ENCODE results near the gene ABCE1. TPM values are rescaled to one million over a fixed set of nuclear protein-coding genes. Genes with fewer than 3 reads are reported as not detected.

Gene ABCE1
- polyA plus RNA-seq, 1 donor (not counting 4 experiments of a cell fraction or from before 2014, with no cell fraction given), result 110 TPM

DNA sequence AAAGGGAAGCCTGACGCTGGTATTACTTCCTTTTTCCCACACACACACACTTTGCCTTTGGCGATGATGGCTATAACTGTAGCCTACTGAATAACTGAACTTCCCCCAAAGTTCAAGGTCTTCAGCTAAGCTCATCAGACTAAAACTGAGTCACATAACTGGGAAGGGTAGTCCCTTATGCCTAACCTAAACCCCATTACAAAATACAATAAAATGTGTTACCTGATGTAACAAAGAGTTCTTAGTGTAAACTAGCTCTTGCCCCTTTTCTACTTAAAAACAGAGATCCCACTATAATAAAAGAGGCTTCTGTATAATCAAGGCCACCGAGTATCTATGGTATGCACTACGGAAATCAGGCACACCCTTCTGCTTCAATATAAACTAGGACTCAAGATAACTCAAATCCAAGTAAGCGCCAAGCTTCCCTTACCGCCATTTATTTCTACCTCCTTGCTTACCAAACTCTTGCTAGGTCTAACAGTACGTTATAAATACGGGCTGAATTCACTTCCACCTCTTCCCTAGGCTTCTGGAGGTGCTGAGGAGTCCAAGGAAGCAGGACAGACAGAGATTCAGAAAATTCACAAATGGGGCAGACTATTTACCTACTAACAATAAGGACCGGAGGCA, 79.9 kb downstream of the ABCE1 start:
- Histone ChIP-seq H2AFZ (ENCODE audit: control insufficient read depth, low read length) (peak overlapping the region; percentile 29), H3K27ac (ENCODE audit: control insufficient read depth, insufficient read depth, low read length) (peak overlapping the region; percentile 98), H3K9me1 (ENCODE audit: control insufficient read depth, extremely low read depth, insufficient read depth, low read length) (peaks cover 2% of the 10 kb centered on the region), H3K27me3 (ENCODE audit: control insufficient read depth, extremely low read depth, insufficient read depth, low read length) (no peaks in the 10 kb centered on the region), H3K79me2 (ENCODE audit: control insufficient read depth, insufficient read depth, low read length) (peaks cover 65% of the 10 kb centered on the region), H3K4me2 (ENCODE audit: control insufficient read depth, extremely low read depth, insufficient read depth, low read depth, low read length) (peak overlapping the region; percentile 87), H3K4me1 (ENCODE audit: control insufficient read depth, extremely low read depth, insufficient read depth, low read length) (peaks cover 20% of the 10 kb centered on the region), H3K9ac (ENCODE audit: control insufficient read depth, extremely low read depth, insufficient read depth, low read length) (peak overlapping the region; percentile 91), H3K9me3 (ENCODE audit: control insufficient read depth, low read depth, low read length) (no peaks in the 10 kb centered on the region), H3K36me3 (ENCODE audit: control insufficient read depth in 2 of 2, extremely low read depth in 1 of 2, insufficient read depth in 2 of 2, low read length in 2 of 2) (peaks cover 0 to 2% of the 10 kb centered on the region in 2 experiments), H4K20me1 (ENCODE audit: control insufficient read depth, extremely low read depth, insufficient read depth, low read length) (no peaks in the 10 kb centered on the region), H3K4me3 (ENCODE audit: control insufficient read depth in 2 of 3, extremely low read depth in 1 of 3, insufficient read depth in 2 of 3, low read depth in 1 of 3, low read length in 3 of 3) (peak overlapping the region; percentile 80 to 96 (median 86))
- TF ChIP-seq CTCF (optimal IDR thresholded peaks at IDR 0.05 in 1 of 3, IDR thresholded peaks at IDR 0.05 in 1 of 3, conservative IDR thresholded peaks at IDR 0.05 in 1 of 3; ENCODE audit: extremely low read depth in 1 of 3, insufficient read depth in 2 of 3, low read length in 3 of 3), result no peak
- TF ChIP-seq EZH2 (IDR thresholded peaks at IDR 0.05; ENCODE audit: low read length), result no peak
- dilution Hi-C loops (cut with MboI; ENCODE audit: extremely low pct_ligation_motif_present, low sequenced_read_pairs), result no loop called here
- FAIRE-seq, result peak; percentile 23
- DNase-seq (ENCODE audit: low read depth, low spot score), result no peak

- no peaks in the 10 kb centered on the region for H3K27me3 ChIP-seq (ENCODE audit: control insufficient read depth, extremely low read depth, insufficient read depth, low read length)
- no peaks in the 10 kb centered on the region for H3K9me3 ChIP-seq (ENCODE audit: control insufficient read depth, low read depth, low read length)
- H3K4me3 ChIP-seq (ENCODE audit: control insufficient read depth in 2 of 3, extremely low read depth in 1 of 3, insufficient read depth in 2 of 3, low read depth in 1 of 3, low read length in 3 of 3), result peak overlapping the region; percentile 80 to 96 (median 86)
- peaks cover 57% of the 10 kb centered on the region for H3K79me2 ChIP-seq (ENCODE audit: control insufficient read depth, insufficient read depth, low read length)
- H3K36me3 ChIP-seq (ENCODE audit: control insufficient read depth in 2 of 2, extremely low read depth in 1 of 2, insufficient read depth in 2 of 2, low read length in 2 of 2), result peaks cover 0 to 2% of the 10 kb centered on the region in 2 experiments
- no peak overlapping the region for H2AFZ ChIP-seq (ENCODE audit: control insufficient read depth, low read length)
- H3K27ac ChIP-seq (ENCODE audit: control insufficient read depth, insufficient read depth, low read length), result peak overlapping the region; percentile 98
- FAIRE-seq (no peak), DNase-seq (ENCODE audit: low read depth, low spot score) (no peak)
- TF ChIP-seq CTCF (optimal IDR thresholded peaks at IDR 0.05 in 1 of 3, IDR thresholded peaks at IDR 0.05 in 1 of 3, conservative IDR thresholded peaks at IDR 0.05 in 1 of 3; ENCODE audit: extremely low read depth in 1 of 3, insufficient read depth in 2 of 3, low read length in 3 of 3), result no peak
- TF ChIP-seq EZH2 (IDR thresholded peaks at IDR 0.05; ENCODE audit: low read length), result no peak
- H3K9ac ChIP-seq (ENCODE audit: control insufficient read depth, extremely low read depth, insufficient read depth, low read length), result peak overlapping the region; percentile 91
- H4K20me1 ChIP-seq (ENCODE audit: control insufficient read depth, extremely low read depth, insufficient read depth, low read length), result no peaks in the 10 kb centered on the region
- peaks cover 2% of the 10 kb centered on the region for H3K9me1 ChIP-seq (ENCODE audit: control insufficient read depth, extremely low read depth, insufficient read depth, low read length)
- dilution Hi-C loops (cut with MboI; ENCODE audit: extremely low pct_ligation_motif_present, low sequenced_read_pairs), result no loop called here
- H3K4me2 ChIP-seq (ENCODE audit: control insufficient read depth, extremely low read depth, insufficient read depth, low read depth, low read length), result peak overlapping the region; percentile 87
- peaks cover 20% of the 10 kb centered on the region for H3K4me1 ChIP-seq (ENCODE audit: control insufficient read depth, extremely low read depth, insufficient read depth, low read length)
Observed at GRCh38 chr4:145178740-145179280, 80.7 kb downstream of the ABCE1 start.

Small RNA genes within 50 kb of the gene (small RNA-seq; reads per million reads assigned to genes)
- 0 reads per million in 3 experiments for gene RF00019 (ENCODE audit: insufficient read length in 3 of 3, low read depth in 3 of 3, low replicate concordance in 1 of 3)

Other genes with a start within 250 kb of the ABCE1 start
- 22.1 to 34.3 TPM (median 29.5 TPM) in 3 replicates for gene ANAPC10, start 115 bp upstream of the ABCE1 start, polyA plus RNA-seq
- 20.0 to 30.2 TPM (median 25.1 TPM) in 3 replicates for gene OTUD4, start 82.3 kb downstream of the ABCE1 start, polyA plus RNA-seq